OCI-LY1 (cell line): ENCODE measurements around the gene WWP2.

Source experiments
- H2AFZ ChIP-seq: fragments of 200-600 bp; sonication (generic), shearing (Covaris generic); 2 replicates; pipeline ENCODE4 v1.6.0; 2014; ENCODE audit warnings: antibody characterized with exemption, mild to moderate bottlenecking, low read length
- H3F3A ChIP-seq: fragments of 200-600 bp; sonication (generic), shearing (Covaris generic); 2 replicates; pipeline ENCODE4 v1.6.0; 2014; ENCODE audit warnings: mild to moderate bottlenecking, antibody characterized with exemption, low read length, moderate library complexity; ENCODE audit not compliant: insufficient read depth
- H3K27ac ChIP-seq: fragments of 200-600 bp; sonication (generic); 2 replicates; pipeline ENCODE4 v1.5.1; 2014; ENCODE audit warnings: low read length, mixed run types, mild to moderate bottlenecking, low read depth; ENCODE audit not compliant: poor library complexity, severe bottlenecking
- H3K27me3 ChIP-seq: fragments of 200-600 bp; sonication (generic); 2 replicates; pipeline ENCODE4 v1.6.0; 2014; ENCODE audit warnings: antibody characterized with exemption, mild to moderate bottlenecking, low read length, moderate library complexity; ENCODE audit not compliant: insufficient read depth
- H3K36me3 ChIP-seq: fragments of 200-600 bp; sonication (generic); 2 replicates; pipeline ENCODE4 v1.6.1; 2014; ENCODE audit warnings: mild to moderate bottlenecking, antibody characterized with exemption, low read length, moderate library complexity, mixed read lengths; ENCODE audit not compliant: insufficient read depth
- H3K4me1 ChIP-seq: fragments of 200-600 bp; sonication (generic); 2 replicates; pipeline ENCODE4 v1.5.1; 2014; ENCODE audit warnings: mild to moderate bottlenecking, low read length, moderate library complexity; ENCODE audit not compliant: insufficient read depth, severe bottlenecking
- H3K4me2 ChIP-seq: fragments of 200-600 bp; sonication (generic), shearing (Covaris generic); 2 replicates; pipeline ENCODE4 v1.6.1; 2014; ENCODE audit warnings: low read length
- H3K4me3 ChIP-seq: fragments of 200-600 bp; sonication (generic); 2 replicates; pipeline ENCODE4 v1.5.1; 2014; ENCODE audit warnings: low read length, low read depth, mild to moderate bottlenecking, mixed read lengths; ENCODE audit not compliant: poor library complexity, severe bottlenecking
- H3K79me2 ChIP-seq: fragments of 200-600 bp; shearing (Covaris generic); 2 replicates; pipeline ENCODE4 v1.6.1; 2016; ENCODE audit warnings: mixed run types, low read length, mixed read lengths; ENCODE audit not compliant: insufficient read depth
- H3K9ac ChIP-seq: fragments of 200-600 bp; sonication (generic), shearing (Covaris generic); 2 replicates; pipeline ENCODE4 v1.6.1; 2014; ENCODE audit warnings: mild to moderate bottlenecking, low read length, mixed read lengths
- H3K9me2 ChIP-seq: fragments of 200-600 bp; sonication (generic), shearing (Covaris generic); 2 replicates; pipeline ENCODE4 v1.6.1; 2014; ENCODE audit warnings: low read depth, mild to moderate bottlenecking, low read length, mixed read lengths
- H3K9me3 ChIP-seq: fragments of 200-600 bp; shearing (Covaris generic); 2 replicates; pipeline ENCODE4 v1.6.1; 2014; ENCODE audit warnings: low read length, mixed read lengths
- H4K20me1 ChIP-seq: fragments of 200-600 bp; sonication (generic), shearing (Covaris generic); 2 replicates; pipeline ENCODE4 v1.6.0; 2016; ENCODE audit warnings: mild to moderate bottlenecking, low read length; ENCODE audit not compliant: insufficient read depth
- EZH2 ChIP-seq: fragments of 200-600 bp; sonication (generic), shearing (Covaris generic); IDR thresholded peaks from 2 replicates; pipeline ENCODE4 v1.8.0; 2017; ENCODE audit warnings: borderline replicate concordance, mixed run types, mild to moderate bottlenecking, antibody characterized with exemption, low read length, moderate library complexity, mixed read lengths
- TF ChIP-seq, protein P1 (sequence below): fragments of 200-600 bp; sonication (generic), shearing (Covaris generic); IDR thresholded peaks from 2 replicates; pipeline ENCODE4 v1.5.1; 2017; ENCODE audit warnings: mild to moderate bottlenecking, antibody characterized with exemption, low read length, moderate library complexity, mixed read lengths

The WWP2 gene

DNA sequence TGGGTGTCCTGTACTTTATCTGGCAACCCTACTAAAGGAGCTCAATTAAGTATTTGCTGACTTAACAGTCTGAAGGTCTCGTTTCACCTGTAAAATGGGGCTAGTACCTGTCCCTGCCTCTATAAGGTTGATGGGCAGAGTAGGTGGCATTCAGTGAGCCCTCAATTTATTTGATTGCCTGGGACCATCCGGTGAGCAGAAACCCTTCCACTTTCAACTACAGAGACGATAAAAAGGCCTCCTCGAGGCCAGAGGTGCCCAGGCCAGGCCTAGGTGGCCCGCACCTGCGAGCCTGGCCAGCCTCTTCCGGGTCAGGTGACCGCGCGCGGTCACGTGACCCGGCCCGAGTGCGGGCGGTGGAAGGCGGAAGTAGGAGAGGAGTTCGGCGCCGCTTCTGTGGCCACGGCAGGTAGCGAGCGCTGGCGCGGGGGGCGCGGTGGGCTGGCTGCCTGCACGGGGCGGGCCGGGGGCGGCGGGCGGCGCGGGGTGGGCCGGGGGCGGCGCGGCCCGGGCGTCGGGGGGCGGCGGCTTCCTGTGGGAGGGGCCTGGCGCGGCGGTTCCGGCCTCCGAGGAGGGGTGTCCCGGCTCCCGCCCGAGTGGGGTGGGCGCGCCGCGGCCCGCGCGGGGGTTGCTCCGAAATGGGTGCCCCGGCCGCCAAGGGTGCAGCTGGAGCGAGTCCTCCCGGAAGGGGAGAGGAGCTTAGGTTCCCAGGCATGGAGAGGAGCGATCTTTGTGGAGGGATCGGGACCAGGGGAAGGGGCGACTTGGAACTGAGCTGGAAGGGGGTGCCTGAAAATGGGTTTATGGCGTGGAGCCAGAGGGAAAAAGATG, at the start of gene WWP2:
WWP2 (plus strand) TSS at position 350 of the 831 bp plus-strand sequence. CDS start 24,679 bp downstream, outside the sequence.
- Histone ChIP-seq H3K4me2 (peak within 1 kb of the TSS; percentile 74), H3K79me2 (peaks cover 9% of the 10 kb centered on the region; the same call in 1 of the 2 replicates), H3K9me3 (no peaks in the 10 kb centered on the region), H2AFZ (peak within 1 kb of the TSS; percentile 9; the same call in 1 of the 2 replicates), H3K9me2 (no peaks in the 10 kb centered on the region), H3K27ac (peak within 1 kb of the TSS; percentile 67), H3K27me3 (no peaks in the 10 kb centered on the region), H4K20me1 (no peaks in the 10 kb centered on the region), H3K36me3 (no peaks in the 10 kb centered on the region), H3K4me3 (peak within 1 kb of the TSS; percentile 88), H3F3A (no peaks in the 10 kb centered on the region), H3K4me1 (peaks cover 22% of the 10 kb centered on the region), H3K9ac (peak within 1 kb of the TSS; percentile 87)
- TF ChIP-seq, protein P1, sequence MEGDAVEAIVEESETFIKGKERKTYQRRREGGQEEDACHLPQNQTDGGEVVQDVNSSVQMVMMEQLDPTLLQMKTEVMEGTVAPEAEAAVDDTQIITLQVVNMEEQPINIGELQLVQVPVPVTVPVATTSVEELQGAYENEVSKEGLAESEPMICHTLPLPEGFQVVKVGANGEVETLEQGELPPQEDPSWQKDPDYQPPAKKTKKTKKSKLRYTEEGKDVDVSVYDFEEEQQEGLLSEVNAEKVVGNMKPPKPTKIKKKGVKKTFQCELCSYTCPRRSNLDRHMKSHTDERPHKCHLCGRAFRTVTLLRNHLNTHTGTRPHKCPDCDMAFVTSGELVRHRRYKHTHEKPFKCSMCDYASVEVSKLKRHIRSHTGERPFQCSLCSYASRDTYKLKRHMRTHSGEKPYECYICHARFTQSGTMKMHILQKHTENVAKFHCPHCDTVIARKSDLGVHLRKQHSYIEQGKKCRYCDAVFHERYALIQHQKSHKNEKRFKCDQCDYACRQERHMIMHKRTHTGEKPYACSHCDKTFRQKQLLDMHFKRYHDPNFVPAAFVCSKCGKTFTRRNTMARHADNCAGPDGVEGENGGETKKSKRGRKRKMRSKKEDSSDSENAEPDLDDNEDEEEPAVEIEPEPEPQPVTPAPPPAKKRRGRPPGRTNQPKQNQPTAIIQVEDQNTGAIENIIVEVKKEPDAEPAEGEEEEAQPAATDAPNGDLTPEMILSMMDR, result no peak
- TF ChIP-seq EZH2, result no peak

- H4K20me1 ChIP-seq, result no peaks in the 10 kb centered on the region
- H3K27ac ChIP-seq, result no peak overlapping the region
- no peaks in the 10 kb centered on the region for H3K4me1 ChIP-seq
- H3K4me2 ChIP-seq, result no peak overlapping the region
- no peaks in the 10 kb centered on the region for H3K9me2 ChIP-seq
- H3K4me3 ChIP-seq, result no peak overlapping the region
- H3K9ac ChIP-seq, result no peak overlapping the region
- H2AFZ ChIP-seq, result no peak overlapping the region
- no peak for TF ChIP-seq EZH2
- TF ChIP-seq, protein P1, result no peak
- peaks cover 9% of the 10 kb centered on the region; the same call in 1 of the 2 replicates for H3K36me3 ChIP-seq
- H3F3A ChIP-seq, result no peaks in the 10 kb centered on the region
- no peaks in the 10 kb centered on the region for H3K27me3 ChIP-seq
- H3K79me2 ChIP-seq, result no peaks in the 10 kb centered on the region
- H3K9me3 ChIP-seq, result no peaks in the 10 kb centered on the region
Measured at GRCh38 chr16:69712914-69713581, 49.1 kb upstream of the WWP2 start.

GRCh38 chr16:69717066-69717465, 45.1 kb upstream of the WWP2 start:
- H3K9ac ChIP-seq, result no peak overlapping the region
- H3K27me3 ChIP-seq, result no peaks in the 10 kb centered on the region
- H3K4me3 ChIP-seq, result no peak overlapping the region
- H3K27ac ChIP-seq, result no peak overlapping the region
- H3K4me2 ChIP-seq, result no peak overlapping the region
- H3K9me2 ChIP-seq, result no peaks in the 10 kb centered on the region
- no peaks in the 10 kb centered on the region for H3F3A ChIP-seq
- H3K9me3 ChIP-seq, result no peaks in the 10 kb centered on the region
- no peaks in the 10 kb centered on the region for H3K4me1 ChIP-seq
- H3K36me3 ChIP-seq, result peaks cover 9% of the 10 kb centered on the region; the same call in 1 of the 2 replicates
- H2AFZ ChIP-seq, result no peak overlapping the region
- H3K79me2 ChIP-seq, result no peaks in the 10 kb centered on the region
- H4K20me1 ChIP-seq, result no peaks in the 10 kb centered on the region
- TF ChIP-seq, protein P1, result no peak
- no peak for TF ChIP-seq EZH2
